PFSK-1 (cell line): ENCODE data around the gene ARSJ.

Experiments used
- FOXP2 ChIP-seq: optimal IDR thresholded peaks from 2 replicates; pipeline ENCODE3; 2011; ENCODE audit warnings: borderline replicate concordance, control low read depth, inconsistent platforms; ENCODE audit not compliant: insufficient read depth; ENCODE audit errors: extremely low read length, extremely low read depth
- POLR2AphosphoS5 ChIP-seq: IDR thresholded peaks from 2 replicates; pipeline ENCODE4 v1.6.1; 2012; ENCODE audit warnings: low read depth, mild to moderate bottlenecking, control low read depth, low read length, moderate library complexity
- REST ChIP-seq, 2 experiments: IDR thresholded peaks; 2 replicates each; pipeline versions ENCODE4 v1.6.1 to v1.8.0; 2011 to 2012; ENCODE audit warnings: low read depth in 2 of 2, low read length in 2 of 2, control low read depth in 1 of 2, inconsistent platforms in 1 of 2, mild to moderate bottlenecking in 1 of 2, moderate library complexity in 1 of 2; ENCODE audit not compliant: insufficient read depth in 1 of 2
- TAF1 ChIP-seq: IDR thresholded peaks from 2 replicates; pipeline ENCODE4 v1.6.1; 2012; ENCODE audit warnings: low read length, control low read depth, borderline replicate concordance; ENCODE audit not compliant: insufficient read depth

DNA sequence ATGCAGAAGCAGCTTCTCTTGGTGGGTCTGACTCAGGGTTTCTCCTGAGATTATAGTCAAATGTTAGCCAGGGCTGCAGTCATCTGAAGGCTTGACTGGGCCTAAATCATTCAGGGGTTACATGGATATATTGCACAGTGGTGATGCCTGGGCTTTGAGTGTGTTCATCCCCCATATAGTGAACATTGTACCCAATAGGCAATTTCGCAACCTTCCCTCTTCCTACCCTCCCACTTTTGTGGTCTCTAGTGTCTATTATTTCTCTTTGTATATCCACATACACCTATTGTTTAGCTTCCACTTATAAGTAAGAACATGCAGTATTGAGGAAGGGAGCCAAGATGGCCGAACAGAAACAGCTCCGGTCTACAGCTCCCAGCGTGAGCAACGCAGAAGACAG is 127.6 kb downstream of the ARSJ start:
- no peak for TF ChIP-seq TAF1
- no peak for TF ChIP-seq FOXP2
- TF ChIP-seq POLR2AphosphoS5: no peak
- no peak for TF ChIP-seq REST (IDR thresholded peaks at IDR 0.05; ENCODE audit: insufficient read depth in 1 of 2, low read depth in 2 of 2, low read length in 2 of 2)
